Measurements from ENCODE around the gene MC3R.
"Not testable (repeated sequence)": the region's sequence is repeated elsewhere in the genome, so short reads cannot be mapped to it uniquely, and the experiment has no call there.

MC3R gene

DNA sequence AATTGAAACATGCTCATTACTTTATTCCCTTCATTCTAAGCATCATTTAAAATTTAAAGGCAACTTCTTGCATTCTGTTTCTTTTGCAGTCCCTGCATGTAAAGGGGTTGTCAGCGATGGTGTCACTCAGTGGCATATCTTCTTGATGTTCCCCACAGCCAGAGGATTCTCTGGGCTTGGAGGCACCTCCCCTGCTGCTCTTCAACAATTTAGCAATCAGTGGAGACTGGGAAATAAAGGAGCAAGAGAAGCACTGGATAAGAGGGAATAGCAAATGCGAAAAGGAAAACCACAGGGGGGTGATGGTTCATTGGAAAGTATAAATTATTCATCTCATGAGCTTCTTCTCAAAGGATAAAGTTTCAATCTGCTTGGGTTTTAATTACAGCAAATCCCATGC, 30.7 kb upstream of the MC3R start:
- no peak for DNase-seq (ENCODE audit: low read depth)
- no peak for TF ChIP-seq POLR2A (IDR thresholded peaks at IDR 0.05; ENCODE audit: extremely low read depth, insufficient read length)
- no peak for TF ChIP-seq CTCF (IDR thresholded peaks at IDR 0.05; ENCODE audit: low read depth, low read length)
- TF ChIP-seq, protein P1, sequence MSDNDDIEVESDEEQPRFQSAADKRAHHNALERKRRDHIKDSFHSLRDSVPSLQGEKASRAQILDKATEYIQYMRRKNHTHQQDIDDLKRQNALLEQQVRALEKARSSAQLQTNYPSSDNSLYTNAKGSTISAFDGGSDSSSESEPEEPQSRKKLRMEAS (IDR thresholded peaks at IDR 0.05; ENCODE audit: low read depth, low read length): no peak
- TF ChIP-seq MYC (IDR thresholded peaks at IDR 0.05; ENCODE audit: low read depth, low read length): no peak
- no peak overlapping the region for H3K4me3 ChIP-seq (ENCODE audit: low read depth, low read length)

DNA sequence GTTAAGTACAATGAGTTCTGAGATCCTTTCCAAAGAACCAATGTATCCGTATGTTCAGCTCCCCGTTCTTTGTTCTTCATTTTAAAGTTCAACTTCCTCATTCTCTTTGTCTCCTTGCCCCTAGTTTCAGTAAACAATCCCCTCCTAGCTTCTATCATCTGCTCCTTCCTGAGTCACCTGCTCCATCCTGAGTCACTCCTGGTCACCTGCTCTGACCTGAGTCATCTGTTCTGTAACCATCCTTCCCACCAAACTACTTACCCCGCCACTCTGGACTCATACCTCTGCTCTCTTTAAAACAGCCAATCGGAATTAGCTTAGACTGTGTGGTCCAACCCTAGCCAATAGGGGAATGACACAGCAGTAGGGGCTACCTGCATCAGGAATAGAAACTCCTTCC, 27.3 kb upstream of the MC3R start:
- not testable (repeated sequence) for DNase-seq (ENCODE audit: low read depth); H3K4me3 ChIP-seq (ENCODE audit: low read depth, low read length)

DNA sequence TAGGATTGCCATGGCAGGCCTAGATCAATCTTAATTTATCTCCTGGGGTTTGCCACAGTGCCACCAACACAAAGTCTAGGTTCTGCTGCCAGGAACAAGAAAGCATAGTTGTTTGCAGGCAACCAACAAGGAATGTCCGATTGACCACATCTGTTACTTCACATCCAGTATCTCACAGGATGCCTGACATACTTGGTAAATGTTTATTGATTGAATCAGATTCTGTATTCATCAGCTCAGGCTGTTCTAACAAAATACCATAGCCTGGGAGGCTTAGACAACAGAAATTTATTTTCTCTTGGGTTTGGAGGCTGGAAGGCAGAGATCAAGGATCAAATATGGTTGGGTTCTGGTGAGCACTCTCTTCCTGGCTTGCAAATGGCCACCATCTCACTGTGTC, 26.3 kb upstream of the MC3R start:
- no peak for DNase-seq (ENCODE audit: low read depth)
- no peak for TF ChIP-seq CTCF (IDR thresholded peaks at IDR 0.05; ENCODE audit: low read depth, low read length)
- TF ChIP-seq POLR2A (IDR thresholded peaks at IDR 0.05; ENCODE audit: extremely low read depth, insufficient read length): no peak
- TF ChIP-seq MYC (IDR thresholded peaks at IDR 0.05; ENCODE audit: low read depth, low read length): no peak
- TF ChIP-seq, protein P1 (IDR thresholded peaks at IDR 0.05; ENCODE audit: low read depth, low read length): no peak
- H3K4me3 ChIP-seq (ENCODE audit: low read depth, low read length): no peak overlapping the region

DNA sequence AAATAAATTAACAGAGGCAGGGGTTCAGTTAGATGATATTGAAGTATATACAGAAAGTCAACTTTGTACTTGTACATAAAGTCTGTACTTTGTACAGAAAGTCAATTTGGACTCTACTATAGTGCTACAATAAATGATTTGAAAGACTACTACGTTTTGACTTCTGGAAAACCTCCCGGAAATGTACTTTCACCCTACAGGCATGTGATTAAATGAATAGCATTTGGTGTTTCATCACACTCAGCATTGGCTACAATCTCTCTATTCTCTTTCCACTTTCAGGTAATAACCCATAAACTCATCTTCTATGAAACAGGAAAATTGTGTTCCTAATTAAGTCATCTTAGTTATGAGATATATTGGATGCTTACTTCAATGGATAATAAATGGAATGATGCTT, 25.6 kb upstream of the MC3R start:
- TF ChIP-seq CTCF (IDR thresholded peaks at IDR 0.05; ENCODE audit: low read depth, low read length) (no peak), MYC (IDR thresholded peaks at IDR 0.05; ENCODE audit: low read depth, low read length) (no peak)
- no peak for DNase-seq (ENCODE audit: low read depth)
- H3K4me3 ChIP-seq (ENCODE audit: low read depth, low read length): no peak overlapping the region

DNA sequence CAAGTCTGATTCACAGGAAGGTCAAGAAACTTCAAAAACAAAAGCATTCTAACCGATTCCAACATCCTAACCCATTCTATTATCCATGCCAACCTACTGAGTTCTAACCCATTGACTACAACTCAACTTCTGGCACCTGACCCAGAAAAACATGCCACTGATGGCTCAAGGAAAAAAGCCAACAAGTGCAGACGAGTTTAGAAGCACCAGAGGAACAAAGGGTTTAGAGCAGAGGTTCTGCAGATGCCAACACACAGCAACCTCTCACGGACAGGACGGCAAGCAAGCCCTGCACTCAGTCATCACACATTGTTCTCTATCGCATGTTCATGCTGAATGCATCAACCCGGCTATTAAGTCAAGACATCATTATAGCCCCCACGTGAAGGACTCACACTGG, 25.2 kb upstream of the MC3R start:
- H3K4me3 ChIP-seq (ENCODE audit: low read depth, low read length): no peak overlapping the region
- TF ChIP-seq POLR2A (IDR thresholded peaks at IDR 0.05; ENCODE audit: extremely low read depth, insufficient read length): no peak
- TF ChIP-seq MYC (IDR thresholded peaks at IDR 0.05; ENCODE audit: low read depth, low read length): no peak
- TF ChIP-seq CTCF (IDR thresholded peaks at IDR 0.05; ENCODE audit: low read depth, low read length): no peak
- TF ChIP-seq, protein P1 (IDR thresholded peaks at IDR 0.05; ENCODE audit: low read depth, low read length): no peak
- DNase-seq (ENCODE audit: low read depth): no peak

DNA sequence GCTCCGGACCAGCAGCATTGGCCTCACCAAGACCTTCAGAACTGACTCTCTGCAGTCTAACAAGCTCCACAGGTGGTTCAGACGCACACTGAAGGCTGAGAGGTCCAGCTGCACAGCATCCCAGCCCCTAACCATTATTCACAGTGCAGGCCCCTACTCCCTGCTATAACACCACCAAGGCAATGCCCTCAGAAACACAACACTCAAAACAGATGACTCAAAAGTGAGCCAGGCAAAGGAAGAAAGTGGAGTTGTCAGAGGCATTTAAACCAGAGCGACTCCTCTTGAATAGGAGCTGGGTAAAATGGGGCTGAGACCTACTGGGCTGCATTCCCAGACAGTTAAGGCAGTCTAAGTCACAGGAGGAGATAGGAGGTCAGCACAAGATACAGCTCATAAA, 20.5 kb upstream of the MC3R start:
- no peak overlapping the region for H3K4me3 ChIP-seq (ENCODE audit: low read depth, low read length)
- DNase-seq (ENCODE audit: low read depth): no peak
- TF ChIP-seq, protein P1 (IDR thresholded peaks at IDR 0.05; ENCODE audit: low read depth, low read length): no peak
- no peak for TF ChIP-seq POLR2A (IDR thresholded peaks at IDR 0.05; ENCODE audit: extremely low read depth, insufficient read length)
- TF ChIP-seq CTCF (IDR thresholded peaks at IDR 0.05; ENCODE audit: low read depth, low read length): no peak
- TF ChIP-seq MYC (IDR thresholded peaks at IDR 0.05; ENCODE audit: low read depth, low read length): no peak
